Cardiac septum (tissue), 1 donor: ENCODE results near the gene AATK. TPM values are rescaled to one million over a fixed set of nuclear protein-coding genes. Genes with fewer than 3 reads are reported as not detected.
"Not testable (repeated sequence)": the region's sequence is repeated elsewhere in the genome, so short reads cannot be mapped to it uniquely, and the experiment has no call there.

Experiments used
- DNase-seq: peaks from one replicate; pipeline ENCODE4 v3.0.0-alpha.2; 2020; ENCODE audit warnings: low spot score
- intact Hi-C: fragments of 100-400 bp; cut with DNase I; formaldehyde crosslinking; loops from one replicate; pipeline ENCODE4 v1.14.0; 2022
- total RNA-seq: library from RNA; stranded (reverse); fragmentation: NEBNext Ultra II Directional; extraction: Animal tissue kit (Norgen Biotek cat#: 25700); gene quantifications from one replicate; pipeline ENCODE4 v1.2.1, GENCODE V29; 2021
- donor health status: DM: no; HTN: no; CAD: no.

The AATK gene
- total RNA-seq, 1 donor from 2014 or later: 9.3 TPM

DNA sequence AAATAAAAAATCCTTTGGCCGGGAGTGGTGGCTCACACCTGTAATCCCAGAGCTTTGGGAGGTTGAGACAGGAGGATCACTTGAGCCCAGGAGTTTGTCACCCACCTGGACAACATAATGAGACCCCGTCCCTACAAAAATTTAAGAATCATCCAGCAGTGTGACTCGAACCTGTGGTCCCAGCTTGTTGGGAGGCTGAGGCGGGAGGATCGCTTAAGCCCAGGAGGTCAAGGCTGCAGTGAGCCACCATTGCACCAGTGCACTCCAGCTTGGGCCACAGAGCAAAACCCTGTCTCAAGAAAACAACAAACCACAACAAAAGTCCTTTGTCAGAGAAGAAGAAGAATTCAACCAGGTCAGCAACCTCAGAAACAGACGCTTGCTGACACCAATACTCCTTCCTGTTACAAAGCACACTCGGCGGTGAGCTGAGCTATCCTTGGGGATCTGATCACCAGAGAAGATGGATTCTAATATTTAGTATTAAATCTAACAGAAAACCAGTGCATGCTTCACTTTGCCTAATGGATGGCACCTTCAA lies 13.7 kb downstream of the AATK start:
- DNase-seq: no peak

DNA sequence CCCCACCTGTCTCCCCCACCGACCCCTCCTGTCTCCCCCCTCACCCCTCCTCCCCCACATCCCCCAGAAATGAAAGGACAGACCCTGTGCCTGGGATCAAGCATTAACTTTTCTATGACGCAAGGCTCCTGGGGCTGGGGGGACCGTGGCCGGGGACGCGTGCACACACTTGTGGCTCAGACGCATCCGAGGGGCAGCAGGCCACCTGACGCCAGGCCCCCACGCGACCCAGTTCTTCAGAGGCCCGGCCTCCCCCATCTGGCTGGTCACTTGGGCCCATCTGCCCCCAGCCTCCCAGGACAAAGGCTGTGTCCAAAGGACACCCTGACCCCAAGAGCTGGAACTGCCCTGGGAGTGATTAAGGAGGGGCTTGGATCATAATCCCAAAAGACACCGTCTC lies 14.7 kb downstream of the AATK start:
- no peak for DNase-seq
- intact Hi-C loops: no loop called here

More for the DNA sequence above, 13.7 kb downstream of the AATK start:
- intact Hi-C loops: no loop called here

DNA sequence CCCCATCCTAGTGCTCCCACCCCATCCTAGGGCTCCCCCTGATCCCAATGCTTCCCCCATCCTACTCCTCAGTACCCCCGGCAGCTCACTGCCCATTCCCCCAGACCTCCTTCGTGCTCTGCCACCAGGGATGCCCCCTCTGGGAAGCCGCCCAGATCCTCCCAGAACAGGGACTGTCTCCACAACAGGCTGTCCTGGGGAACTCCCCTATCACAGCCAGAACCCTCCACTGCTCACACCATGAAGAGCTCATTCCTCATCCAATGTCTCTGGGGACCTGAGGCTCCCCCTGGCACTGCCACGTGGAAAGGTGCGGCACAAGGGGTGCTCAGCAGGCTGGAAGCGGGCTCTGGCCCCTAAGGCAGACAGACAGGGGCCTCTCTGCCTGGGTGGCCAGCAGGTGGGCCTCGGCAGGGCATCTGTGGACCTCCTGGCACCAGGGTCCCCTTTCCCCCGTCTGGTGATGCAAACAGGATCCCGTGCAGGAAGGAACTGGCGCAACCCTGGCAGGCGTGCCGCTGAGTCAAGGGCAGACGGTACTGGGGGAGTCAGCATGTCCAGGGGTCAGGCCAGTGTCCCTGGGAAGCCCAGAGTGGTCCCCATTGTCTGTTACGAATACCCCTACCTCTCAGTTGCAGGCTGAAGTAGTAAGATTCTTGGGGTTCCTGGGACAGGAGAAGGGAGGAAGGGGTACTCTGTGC lies 15.5 kb downstream of the AATK start:
- DNase-seq: peak; percentile 92
- intact Hi-C loops: no loop called here

DNA sequence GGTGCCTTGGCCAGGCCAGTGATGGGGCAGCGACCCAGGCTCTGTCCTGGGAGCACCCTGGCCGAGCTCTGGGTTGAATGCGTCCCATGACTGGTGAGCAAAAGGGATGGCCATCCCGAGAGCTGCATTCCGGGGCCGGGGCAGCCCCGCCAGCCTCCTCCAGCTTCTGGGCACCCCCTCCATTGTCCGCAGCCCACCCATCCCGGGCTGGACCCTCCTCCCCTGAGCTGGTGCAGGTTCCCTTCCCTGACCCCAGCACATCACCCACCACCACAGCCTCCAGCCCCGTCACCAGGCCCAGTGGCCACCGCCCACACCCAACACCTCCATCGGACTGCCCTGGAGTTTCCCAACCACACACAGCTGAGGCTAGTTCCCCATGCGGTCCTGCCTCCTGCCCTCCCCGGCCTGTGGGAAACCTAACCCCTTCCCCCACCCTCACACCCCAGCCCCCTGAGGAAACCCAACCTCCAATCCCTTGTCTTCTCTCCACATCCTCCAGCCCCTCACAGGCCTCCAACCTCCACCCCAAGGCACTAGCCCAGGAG lies 17.0 kb downstream of the AATK start:
- intact Hi-C loops: no loop called here
- DNase-seq: peak; percentile 85

DNA sequence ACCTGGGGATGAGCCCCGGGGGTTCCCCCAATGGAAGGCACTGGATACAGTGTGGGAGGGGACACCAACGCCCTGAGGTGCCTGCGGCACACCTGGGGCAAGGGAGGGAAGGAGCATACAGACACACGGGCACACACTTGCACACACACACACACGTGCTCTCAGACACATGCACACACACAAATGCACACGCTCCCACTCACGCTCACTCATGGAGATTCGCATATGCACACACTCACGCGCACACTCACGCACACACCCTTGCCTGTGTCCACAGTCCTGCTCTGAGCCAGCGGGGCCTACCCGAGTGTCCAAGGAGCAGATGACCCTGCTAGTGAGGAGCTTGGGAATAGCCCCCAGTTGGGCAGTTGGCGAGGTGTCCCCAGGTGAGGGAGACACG lies 17.4 kb downstream of the AATK start:
- no peak for DNase-seq
- intact Hi-C loops: no loop called here

DNA sequence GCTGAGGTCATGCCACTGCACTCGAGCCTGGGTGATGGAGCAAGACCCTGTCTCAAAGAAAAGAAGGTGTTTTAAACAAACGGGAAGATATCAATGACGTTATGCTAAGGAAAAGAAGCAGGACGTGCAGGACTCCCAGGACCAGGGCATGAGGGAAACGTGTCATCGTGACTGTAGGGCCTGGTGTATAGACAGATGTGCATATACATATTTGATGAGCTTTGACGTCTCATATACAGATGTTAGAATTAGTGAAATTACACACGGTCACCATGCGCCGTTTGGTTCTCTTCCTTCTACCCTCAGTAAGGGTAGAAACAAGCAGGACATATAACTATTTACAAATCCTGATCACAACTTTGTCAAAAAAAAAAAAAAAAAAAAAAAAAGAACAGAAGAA lies 18.3 kb downstream of the AATK start:
- intact Hi-C loops: no loop called here

DNA sequence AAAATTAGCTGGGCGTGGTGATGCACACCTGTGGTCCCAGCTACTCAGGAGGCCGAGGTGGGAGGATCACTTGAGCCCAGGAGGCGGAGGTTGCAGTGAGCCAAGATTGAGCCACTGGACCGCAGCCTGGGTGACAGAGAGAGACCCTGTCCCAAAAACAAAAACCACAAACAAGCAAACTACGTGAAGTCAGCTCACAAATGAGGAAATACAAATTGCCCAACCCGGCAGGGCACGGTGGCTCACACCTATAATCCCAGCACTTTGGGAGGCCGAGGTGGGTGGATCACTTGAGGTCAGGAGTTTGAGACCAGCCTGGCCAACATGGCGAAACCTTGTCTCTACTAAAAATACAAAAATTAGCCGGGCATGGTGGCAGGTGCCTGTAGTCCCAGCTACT lies 19.8 kb downstream of the AATK start:
- DNase-seq, intact Hi-C loops: not testable (repeated sequence)

More for the DNA sequence above, 18.3 kb downstream of the AATK start:
- DNase-seq: no peak

DNA sequence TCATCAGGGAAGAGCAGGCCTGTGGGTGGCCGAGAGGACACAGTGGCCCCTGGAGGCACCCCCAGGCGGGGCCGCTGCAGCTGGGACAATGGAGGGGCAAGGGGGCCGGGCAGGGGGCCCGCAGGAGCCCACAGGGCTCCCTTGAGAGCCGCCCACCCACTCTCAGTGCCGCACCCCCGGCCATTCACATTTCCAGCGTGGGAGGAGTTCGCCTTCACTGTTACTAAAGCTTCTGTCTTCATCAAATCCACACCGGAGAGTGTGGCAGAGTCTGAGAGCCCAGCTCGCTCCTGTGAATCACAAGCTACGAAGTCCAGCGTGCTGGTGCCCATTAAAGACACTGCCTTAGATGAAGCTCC lies 21.6 kb downstream of the AATK start:
- no peak for DNase-seq
- intact Hi-C loops: loop anchor here (5.0 kb wide), 1 partner anchor 58 kb away; no protein-coding TSS in a partner anchor

DNA sequence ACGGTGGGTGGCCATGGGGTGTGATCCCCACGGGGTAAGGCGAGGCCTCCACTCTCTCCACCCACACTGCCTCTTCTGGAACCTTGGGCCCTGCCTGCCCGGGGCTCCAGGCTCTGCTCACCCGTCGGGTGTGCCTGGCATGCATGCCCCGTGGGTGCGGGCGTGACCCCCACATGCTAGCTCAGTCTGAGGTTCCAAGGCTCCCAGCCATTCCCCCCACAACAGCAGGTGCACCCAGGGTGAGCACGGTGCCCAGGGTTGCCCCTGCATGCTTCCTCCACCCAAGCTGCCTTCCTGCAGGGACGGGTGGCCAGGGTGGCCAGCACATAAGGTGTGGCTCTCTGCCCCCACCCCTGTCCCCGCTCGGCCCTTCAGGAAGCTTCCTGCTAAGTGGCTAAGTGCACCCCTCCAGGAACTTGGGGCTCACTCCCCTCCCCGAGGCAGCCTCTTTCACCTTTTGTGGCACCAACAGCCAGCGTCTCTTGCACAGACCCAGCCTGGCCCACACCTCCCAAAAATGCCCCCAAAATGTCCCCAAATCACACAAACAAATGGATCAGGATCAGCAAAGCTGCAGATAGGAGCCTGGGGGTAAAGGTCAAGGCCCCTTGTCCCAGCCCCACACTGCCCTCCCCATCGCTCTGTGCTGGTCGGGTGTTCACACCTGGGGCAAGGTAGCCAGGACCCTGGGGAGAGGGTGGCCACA lies 22.2 kb downstream of the AATK start:
- intact Hi-C loops: loop anchor here (2.0 to 5.0 kb wide), 2 partner anchors 58 to 95 kb away; partner anchors contain the start of genes NDUFAF8 and TEPSIN

DNA sequence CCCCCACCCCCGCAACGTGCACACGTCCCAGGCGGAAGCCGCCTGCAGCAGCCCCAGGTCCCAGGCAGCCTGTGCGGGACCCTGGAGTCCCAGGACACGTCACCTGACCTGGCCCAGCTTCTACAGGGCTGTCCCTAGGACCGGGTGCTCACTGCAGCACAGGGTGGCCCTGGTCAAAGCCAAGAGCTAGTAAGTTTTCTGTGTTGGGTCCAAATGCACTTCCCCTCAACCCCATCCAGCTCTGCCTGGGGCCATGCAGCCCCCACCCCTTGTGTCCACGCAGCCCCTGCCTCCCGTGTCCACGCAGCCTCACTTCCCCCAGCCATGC lies 22.9 kb downstream of the AATK start:
- intact Hi-C loops: loop anchor here (2.0 to 5.0 kb wide), 2 partner anchors 59 to 96 kb away; partner anchors contain the start of genes NDUFAF8 and TEPSIN
- no peak for DNase-seq

More for the DNA sequence above, 22.2 kb downstream of the AATK start:
- DNase-seq: no peak

DNA sequence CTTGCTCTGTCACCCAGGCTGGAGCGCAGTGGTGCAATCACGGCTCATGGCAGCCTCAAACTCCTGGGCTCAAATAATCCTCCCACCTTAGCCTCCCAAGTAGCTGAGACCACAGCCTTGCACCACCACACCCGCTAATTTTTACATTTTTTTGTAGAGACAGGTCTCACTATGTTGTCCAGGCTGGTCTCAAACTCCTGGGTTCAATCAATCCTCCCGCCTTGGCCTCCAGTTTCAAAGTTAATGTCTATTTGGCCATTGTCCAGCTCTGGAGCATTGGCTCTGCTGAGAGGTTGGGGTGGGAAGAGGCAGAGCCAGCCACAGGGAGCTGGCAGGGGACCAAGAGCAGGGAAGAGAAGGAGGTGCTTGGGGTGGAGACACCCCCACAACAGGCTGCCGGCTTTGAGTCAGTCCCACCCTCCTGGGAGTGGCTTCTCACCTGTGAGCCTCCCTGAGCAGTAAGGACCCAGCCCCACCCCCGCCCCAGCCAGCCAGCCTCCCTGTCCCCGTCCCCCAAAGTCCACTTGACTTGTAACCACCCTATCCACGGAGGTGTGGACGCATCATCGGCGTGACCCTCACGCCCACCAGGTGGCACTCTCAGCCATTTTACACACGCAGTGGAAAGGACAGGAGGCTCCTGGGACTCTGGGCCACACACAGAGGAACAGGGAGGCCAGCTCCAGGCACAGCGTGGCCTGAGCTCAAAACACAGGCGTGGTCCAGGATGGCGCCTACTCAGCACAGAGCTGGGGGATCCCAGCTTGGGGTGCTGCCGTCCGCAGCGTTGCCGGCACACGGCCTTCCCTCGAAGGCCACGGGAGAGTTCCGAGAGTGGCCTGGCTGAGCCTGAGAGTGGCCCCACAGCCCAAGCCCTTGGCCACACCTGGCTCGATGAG lies 23.5 kb downstream of the AATK start:
- DNase-seq: peak; percentile 87
- intact Hi-C loops: loop anchor here (2.0 to 5.0 kb wide), 2 partner anchors 60 to 96 kb away; partner anchors contain the start of genes NDUFAF8 and TEPSIN

DNA sequence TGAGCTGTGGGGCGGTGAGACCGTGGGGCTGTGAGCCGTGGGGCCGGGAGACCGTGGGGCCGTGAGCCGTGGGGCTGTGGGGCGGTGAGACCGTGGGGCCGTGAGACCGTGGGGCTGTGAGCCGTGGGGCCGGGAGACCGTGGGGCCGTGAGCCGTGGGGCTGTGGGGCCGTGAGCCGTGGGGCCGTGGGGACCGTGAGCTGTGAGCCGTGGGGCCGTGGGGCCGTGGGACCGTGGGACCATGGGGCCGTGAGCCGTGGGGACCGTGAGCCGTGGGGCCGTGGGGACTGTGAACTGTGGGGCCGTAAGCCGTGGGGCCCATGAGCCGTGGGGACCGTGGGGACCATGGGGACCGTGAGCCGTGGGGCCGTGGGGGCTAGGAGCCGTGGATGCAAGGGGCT lies 25.3 kb downstream of the AATK start:
- intact Hi-C loops: loop anchor here (5.0 kb wide), 1 partner anchor 62 kb away; no protein-coding TSS in a partner anchor
- no peak for DNase-seq

DNA sequence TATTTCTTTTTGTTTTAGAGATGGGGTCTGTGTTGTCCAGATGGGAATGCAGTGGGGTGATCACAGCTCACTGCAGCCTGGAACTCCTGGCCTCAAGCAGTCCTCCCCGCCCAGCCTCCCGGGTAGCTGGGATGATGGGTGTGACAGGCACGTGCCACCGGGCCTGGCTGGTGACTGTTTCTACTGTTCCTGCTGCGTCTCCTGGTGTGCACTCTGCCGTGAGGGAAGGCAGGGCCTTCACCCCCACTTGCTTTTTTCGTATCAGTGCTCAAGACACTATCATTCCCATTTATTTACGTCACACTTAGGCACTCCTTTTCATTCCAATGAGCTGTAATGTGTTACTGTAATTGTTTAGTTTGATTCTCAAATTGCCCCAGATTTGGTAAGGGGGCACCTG lies 26.0 kb downstream of the AATK start:
- DNase-seq: no peak
- intact Hi-C loops: loop anchor here (5.0 kb wide), 1 partner anchor 62 kb away; no protein-coding TSS in a partner anchor

DNA sequence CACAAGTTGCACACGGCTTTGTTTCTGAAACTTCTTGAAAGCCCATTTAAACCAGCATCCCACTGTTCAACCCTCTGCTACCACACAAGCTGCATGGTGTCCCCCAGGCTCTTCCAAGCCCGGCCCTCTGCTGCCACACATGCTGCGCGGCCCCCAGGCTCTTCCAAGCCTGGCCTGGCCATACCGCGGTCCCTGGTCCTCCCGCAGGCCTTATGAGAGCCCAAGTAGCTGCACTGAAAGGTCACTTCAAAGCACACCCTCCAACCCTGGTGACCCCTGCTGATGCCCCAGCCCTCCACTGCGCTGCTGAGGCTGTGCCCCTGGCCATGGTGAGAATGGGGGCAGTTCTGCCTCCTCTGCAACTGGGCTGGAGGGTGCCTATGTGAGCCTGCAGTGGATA lies 26.6 kb downstream of the AATK start:
- DNase-seq: no peak
- intact Hi-C loops: no loop called here

DNA sequence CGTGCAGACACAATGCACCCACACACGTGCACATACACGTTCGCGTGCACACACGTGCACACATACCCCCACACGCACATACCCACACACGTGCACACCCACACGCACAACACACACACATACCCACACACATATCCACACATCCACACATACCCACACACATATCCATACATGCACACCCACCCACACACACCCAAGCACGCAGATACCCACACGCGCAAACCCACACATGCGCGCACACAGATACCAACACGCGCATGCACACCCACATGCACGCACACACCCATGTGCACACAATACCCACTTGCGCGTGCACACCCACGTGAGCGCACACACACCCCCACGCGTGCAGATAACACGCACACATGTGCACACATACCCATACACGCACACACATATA lies 27.5 kb downstream of the AATK start:
- intact Hi-C loops: no loop called here

DNA sequence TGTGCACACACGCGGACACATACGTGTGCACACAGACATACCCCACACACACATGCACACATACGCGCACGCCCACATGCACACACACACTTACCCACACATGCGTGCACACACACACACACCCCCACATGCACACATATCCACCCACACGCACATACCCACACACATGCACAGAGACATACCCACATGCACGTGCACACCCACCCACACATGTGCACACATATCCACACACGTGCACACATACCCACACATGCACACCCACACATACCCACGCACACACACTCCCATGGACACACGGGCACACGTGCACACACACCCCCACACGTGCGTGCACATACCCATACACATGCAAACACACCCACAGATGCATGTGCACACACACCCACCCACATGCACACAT lies 27.9 kb downstream of the AATK start:
- intact Hi-C loops: no loop called here
- DNase-seq: no peak

More for the DNA sequence above, 27.5 kb downstream of the AATK start:
- no peak for DNase-seq

DNA sequence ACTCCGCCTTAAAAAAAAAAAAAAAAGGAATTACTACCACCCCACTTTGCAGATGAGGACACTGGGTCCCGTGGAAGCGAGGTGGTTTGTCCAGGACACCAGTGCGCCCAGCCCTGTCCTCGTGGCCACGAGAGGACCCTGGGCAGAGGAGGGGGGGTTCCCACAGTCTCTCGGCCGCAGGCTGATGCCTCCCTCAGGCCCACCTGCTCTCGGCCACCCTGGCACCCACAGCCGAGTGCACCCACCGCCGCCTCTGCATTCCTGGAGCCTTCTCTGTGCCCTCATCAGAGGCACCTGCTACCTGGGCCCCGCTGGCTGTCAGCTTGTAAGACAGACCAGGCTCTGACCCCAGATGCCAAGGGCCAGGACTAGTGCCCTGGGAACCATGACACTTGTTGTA lies 28.8 kb downstream of the AATK start:
- intact Hi-C loops: no loop called here
- no peak for DNase-seq

DNA sequence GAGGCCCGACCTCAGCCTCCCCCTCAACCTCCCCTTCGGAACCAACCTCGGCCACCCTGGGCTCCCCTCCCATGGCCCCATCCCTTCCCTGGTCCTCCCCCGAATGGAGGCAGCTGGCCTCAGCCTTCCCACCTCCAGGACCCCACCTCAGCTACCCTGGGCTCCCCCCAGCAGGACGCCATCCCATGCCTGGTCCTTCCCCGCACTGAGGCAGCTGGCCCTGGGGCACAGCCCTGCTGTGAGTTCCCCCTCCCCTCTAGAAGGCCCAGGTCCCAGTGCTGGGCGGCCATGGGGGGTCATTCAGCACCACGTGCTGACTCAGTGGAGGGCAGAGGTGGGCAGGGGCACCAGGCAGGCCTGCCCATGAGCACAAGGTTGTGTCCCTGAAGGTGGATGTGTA lies 29.7 kb downstream of the AATK start:
- intact Hi-C loops: no loop called here

DNA sequence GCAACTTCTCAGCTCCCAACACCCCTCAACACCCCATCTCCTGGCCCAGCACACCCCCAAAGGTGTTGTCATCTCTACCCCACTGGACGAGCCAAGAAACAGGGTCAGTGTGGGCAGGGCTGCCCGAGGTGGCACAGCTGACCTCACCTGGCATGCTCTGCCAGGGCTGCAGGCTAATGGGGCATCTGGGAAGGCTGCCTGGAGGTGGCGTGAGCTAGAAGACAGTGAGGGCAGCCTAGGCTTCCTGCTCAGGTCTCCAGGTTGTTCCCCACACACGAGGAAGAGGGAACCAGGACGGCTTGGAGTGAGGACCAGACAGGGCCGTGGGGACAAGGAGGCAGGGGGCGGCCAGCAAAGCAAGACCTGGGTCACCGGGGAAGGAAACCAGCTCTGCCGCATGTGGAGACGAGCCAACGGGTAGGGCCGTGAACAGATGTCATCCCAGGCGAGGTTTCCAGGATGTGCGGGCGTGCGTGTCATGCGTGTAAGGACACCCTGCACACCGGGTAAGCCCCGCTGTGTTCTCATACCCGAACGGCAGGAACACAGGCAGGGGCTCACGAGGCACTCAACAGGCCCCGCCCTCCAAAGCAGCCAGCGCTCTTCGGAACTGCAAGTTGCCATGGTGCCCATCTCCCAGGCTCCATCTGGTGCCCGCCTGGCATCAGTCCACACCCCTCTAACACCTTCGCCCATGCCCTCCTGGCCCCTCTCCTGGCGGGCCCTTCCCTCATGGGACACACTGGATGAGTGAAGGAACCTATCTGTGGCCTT lies 30.3 kb downstream of the AATK start:
- intact Hi-C loops: no loop called here
- DNase-seq: no peak

More for the DNA sequence above, 29.7 kb downstream of the AATK start:
- no peak for DNase-seq
